ENCODE results near the gene DCP1A. TPM values are rescaled to one million over a fixed set of nuclear protein-coding genes. Genes with fewer than 3 reads are reported as not detected.
"Not testable (repeated sequence)": the region's sequence is repeated elsewhere in the genome, so short reads cannot be mapped to it uniquely, and the experiment has no call there.

DCP1A gene
- total RNA-seq, 1 experiment from 2014 or later = 22.7 TPM

DNA sequence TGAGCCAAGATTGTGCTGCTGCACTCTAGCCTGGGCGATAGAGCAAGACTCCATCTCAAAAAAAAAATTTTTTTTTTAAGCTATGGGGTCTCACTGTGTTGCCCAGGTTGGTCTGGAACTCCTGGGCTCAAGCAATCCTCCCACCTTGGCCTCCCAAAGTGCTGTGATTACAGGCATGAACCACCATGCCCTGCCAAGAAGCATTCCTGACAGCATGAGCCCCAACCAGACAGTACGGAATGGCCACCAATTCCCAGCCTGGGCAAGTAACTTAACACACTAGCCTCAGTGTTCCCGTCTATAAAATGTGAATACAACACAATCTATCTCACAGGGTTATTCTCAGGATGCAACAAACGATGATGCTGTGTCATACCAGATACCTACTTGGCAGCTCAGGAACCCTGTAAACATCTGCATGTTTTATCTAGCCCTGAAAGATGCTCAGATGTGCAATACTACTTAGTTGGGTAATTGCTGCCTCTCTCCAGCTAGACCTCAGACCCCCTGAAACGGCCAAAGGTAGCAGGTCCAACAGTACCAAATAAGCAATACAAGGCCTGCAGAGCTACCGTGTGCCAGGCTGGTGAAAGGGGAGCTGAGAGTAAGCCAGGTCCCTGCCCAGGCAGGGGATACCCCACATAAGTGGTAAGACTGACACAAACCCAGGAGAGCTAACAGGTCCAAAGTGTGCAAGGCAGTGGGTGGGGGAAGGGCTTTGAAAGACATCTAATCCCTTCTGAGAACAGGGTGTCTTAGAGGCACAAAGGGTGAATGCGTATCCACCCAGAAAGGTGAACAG, 93.4 kb downstream of the DCP1A start:
- Histone ChIP-seq H3K79me2 (ENCODE audit: low read depth) (peaks cover 74% of the 10 kb centered on the region), H3F3A (ENCODE audit: insufficient read depth, low read depth) (peaks cover 43% of the 10 kb centered on the region; the same call in 1 of the 2 replicates), H3K4me1 (replicated peaks; ENCODE audit: insufficient read depth) (peaks cover 51% of the 10 kb centered on the region), H2AFZ (no peak overlapping the region), H3K27ac (peak overlapping the region; percentile 76), H3K4me3 (peak overlapping the region; percentile 98), H4K20me1 (ENCODE audit: insufficient read depth) (peaks cover 62% of the 10 kb centered on the region), H3K36me3 (ENCODE audit: low read depth) (peaks cover 35% of the 10 kb centered on the region), H3K27me3 (ENCODE audit: insufficient read depth, low read depth) (no peaks in the 10 kb centered on the region), H3K9me3 (ENCODE audit: insufficient read depth, low read depth) (no peaks in the 10 kb centered on the region), H3K4me2 (peak overlapping the region; percentile 99), H3K9me2 (ENCODE audit: insufficient read depth) (no peaks in the 10 kb centered on the region)
- TSS peak; percentile 27 for BruUV-seq (replicated peaks)
- no peak for DNase-seq
- CTCF ChIA-PET = interaction anchor here (0.6 kb wide), 2 partner anchors 11 to 46 kb away, joined by 3 read pairs; no protein-coding TSS in a partner anchor
- intact Hi-C loops (cut with micrococcal nuclease; ENCODE audit: unreplicated experiment) = loop anchor here (1.0 to 2.0 kb wide), 2 partner anchors 15 to 16 kb away; no protein-coding TSS in a partner anchor
- TF ChIP-seq EZH2 (IDR thresholded peaks at IDR 0.05; ENCODE audit: low read depth) = no peak
- TF ChIP-seq, protein P1, sequence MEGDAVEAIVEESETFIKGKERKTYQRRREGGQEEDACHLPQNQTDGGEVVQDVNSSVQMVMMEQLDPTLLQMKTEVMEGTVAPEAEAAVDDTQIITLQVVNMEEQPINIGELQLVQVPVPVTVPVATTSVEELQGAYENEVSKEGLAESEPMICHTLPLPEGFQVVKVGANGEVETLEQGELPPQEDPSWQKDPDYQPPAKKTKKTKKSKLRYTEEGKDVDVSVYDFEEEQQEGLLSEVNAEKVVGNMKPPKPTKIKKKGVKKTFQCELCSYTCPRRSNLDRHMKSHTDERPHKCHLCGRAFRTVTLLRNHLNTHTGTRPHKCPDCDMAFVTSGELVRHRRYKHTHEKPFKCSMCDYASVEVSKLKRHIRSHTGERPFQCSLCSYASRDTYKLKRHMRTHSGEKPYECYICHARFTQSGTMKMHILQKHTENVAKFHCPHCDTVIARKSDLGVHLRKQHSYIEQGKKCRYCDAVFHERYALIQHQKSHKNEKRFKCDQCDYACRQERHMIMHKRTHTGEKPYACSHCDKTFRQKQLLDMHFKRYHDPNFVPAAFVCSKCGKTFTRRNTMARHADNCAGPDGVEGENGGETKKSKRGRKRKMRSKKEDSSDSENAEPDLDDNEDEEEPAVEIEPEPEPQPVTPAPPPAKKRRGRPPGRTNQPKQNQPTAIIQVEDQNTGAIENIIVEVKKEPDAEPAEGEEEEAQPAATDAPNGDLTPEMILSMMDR (conservative IDR thresholded peaks at IDR 0.05) = no peak
- POLR2A ChIA-PET (ENCODE audit: unreplicated experiment) = interaction anchor here (0.6 kb wide), 2 partner anchors 11 to 98 kb away, joined by 3 to 16 read pairs; no protein-coding TSS in a partner anchor

GRCh38 chr3:53252947-53253322, 94.4 kb downstream of the DCP1A start:
- intact Hi-C loops (cut with micrococcal nuclease; ENCODE audit: unreplicated experiment) = loop anchor here (2.0 kb wide), 1 partner anchor 14 kb away; no protein-coding TSS in a partner anchor
- Histone ChIP-seq H3K4me2 (peak overlapping the region; percentile 99), H3K79me2 (ENCODE audit: low read depth) (peaks cover 84% of the 10 kb centered on the region), H3K4me1 (replicated peaks; ENCODE audit: insufficient read depth) (peaks cover 53% of the 10 kb centered on the region), H3K4me3 (peak overlapping the region; percentile 98), H3K36me3 (ENCODE audit: low read depth) (peaks cover 38% of the 10 kb centered on the region), H3K27ac (peak overlapping the region; percentile 76), H4K20me1 (ENCODE audit: insufficient read depth) (peaks cover 72% of the 10 kb centered on the region), H3F3A (ENCODE audit: insufficient read depth, low read depth) (peaks cover 53% of the 10 kb centered on the region; the same call in 1 of the 2 replicates)
- BruUV-seq (replicated peaks); H2AFZ ChIP-seq; H3K27me3 ChIP-seq (ENCODE audit: insufficient read depth, low read depth); POLR2A ChIA-PET (ENCODE audit: unreplicated experiment); DNase-seq; H3K9me3 ChIP-seq (ENCODE audit: insufficient read depth, low read depth); H3K9me2 ChIP-seq (ENCODE audit: insufficient read depth): not testable (repeated sequence)
- CTCF ChIA-PET = interaction anchor here (0.6 kb wide), 2 partner anchors 12 to 47 kb away, joined by 3 read pairs; no protein-coding TSS in a partner anchor

DNA sequence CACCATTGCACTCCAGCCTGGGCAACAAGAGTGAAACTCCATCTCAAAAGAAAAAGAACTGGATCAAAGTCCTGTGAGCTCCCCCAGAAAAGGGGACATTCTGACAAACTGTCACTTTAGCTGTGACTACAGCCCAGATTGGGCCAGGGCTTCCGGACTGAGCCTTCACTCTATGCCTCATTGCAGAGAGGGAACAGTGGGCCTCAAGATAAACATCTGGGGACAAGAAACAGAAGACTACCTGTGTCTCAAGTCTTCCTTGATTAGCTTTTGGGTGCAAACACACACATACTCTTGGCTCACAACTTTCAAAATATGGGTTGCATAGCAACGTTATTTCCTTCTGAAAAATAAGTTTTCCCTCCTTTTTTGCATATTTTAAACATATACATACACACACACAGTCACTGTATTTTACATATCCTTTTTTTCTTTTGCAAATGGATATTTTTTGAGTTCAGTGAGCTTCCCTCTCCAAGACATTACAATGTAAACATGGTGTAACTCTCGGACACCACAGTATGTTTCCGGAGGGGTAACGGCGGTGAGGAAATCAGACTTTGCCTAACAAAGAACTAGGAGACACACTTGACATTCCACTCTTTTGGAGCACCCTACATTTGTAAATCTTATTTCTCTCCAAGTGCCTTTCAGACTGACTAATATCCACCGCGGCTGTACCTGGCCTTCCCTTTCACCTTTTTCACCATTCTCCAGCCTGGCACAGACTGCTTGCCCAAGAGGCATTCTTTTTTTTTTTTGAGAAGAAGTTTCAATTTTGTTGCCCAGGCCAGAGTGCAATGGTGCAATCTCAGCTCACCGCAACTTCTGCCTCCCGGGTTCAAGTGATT, 95.0 kb downstream of the DCP1A start:
- TF ChIP-seq EZH2 (IDR thresholded peaks at IDR 0.05; ENCODE audit: low read depth) = no peak
- TF ChIP-seq, protein P1 (conservative IDR thresholded peaks at IDR 0.05) = no peak
- CTCF ChIA-PET = interaction anchor here (1.6 kb wide), 1 partner anchor 18 kb away, joined by 3 read pairs; no protein-coding TSS in a partner anchor
- peaks cover 55% of the 10 kb centered on the region; the same call in 1 of the 2 replicates for H3F3A ChIP-seq (ENCODE audit: insufficient read depth, low read depth)
- BruUV-seq (replicated peaks) = no TSS peak
- POLR2A ChIA-PET (ENCODE audit: unreplicated experiment) = no interaction called here
- H4K20me1 ChIP-seq (ENCODE audit: insufficient read depth) = peaks cover 78% of the 10 kb centered on the region
- peaks cover 90% of the 10 kb centered on the region for H3K79me2 ChIP-seq (ENCODE audit: low read depth)
- peak overlapping the region; percentile 99 for H3K4me2 ChIP-seq
- peaks cover 59% of the 10 kb centered on the region for H3K4me1 ChIP-seq (replicated peaks; ENCODE audit: insufficient read depth)
- H3K36me3 ChIP-seq (ENCODE audit: low read depth) = peaks cover 42% of the 10 kb centered on the region
- peak in 1 of 2 experiments; percentile 76 for DNase-seq
- no peaks in the 10 kb centered on the region for H3K9me3 ChIP-seq (ENCODE audit: insufficient read depth, low read depth)
- H3K27me3 ChIP-seq (ENCODE audit: insufficient read depth, low read depth) = no peaks in the 10 kb centered on the region
- H3K27ac ChIP-seq = peak overlapping the region; percentile 76
- no peak overlapping the region for H2AFZ ChIP-seq
- intact Hi-C loops (cut with micrococcal nuclease; ENCODE audit: unreplicated experiment) = loop anchor here (2.0 kb wide), 1 partner anchor 14 kb away; no protein-coding TSS in a partner anchor
- no peaks in the 10 kb centered on the region for H3K9me2 ChIP-seq (ENCODE audit: insufficient read depth)
- H3K4me3 ChIP-seq = peak overlapping the region; percentile 98

Data from PC-9 (cell line).